ENCODE results near the gene TMEM132D. TPM values are rescaled to one million over a fixed set of nuclear protein-coding genes. Genes with fewer than 3 reads are reported as not detected.

Gene TMEM132D
- total and polyA plus RNA-seq, 4 donors: 0.01 to 0.14 (median 0.08) TPM

GRCh38 chr12:129556082-129556481 is 347.7 kb downstream of the TMEM132D start (continued):
- TF ChIP-seq CTCF (IDR thresholded peaks at IDR 0.05; ENCODE audit: low read depth, low read length, missing input control) (no peak), SP1 (IDR thresholded peaks at IDR 0.05) (no peak)

DNA sequence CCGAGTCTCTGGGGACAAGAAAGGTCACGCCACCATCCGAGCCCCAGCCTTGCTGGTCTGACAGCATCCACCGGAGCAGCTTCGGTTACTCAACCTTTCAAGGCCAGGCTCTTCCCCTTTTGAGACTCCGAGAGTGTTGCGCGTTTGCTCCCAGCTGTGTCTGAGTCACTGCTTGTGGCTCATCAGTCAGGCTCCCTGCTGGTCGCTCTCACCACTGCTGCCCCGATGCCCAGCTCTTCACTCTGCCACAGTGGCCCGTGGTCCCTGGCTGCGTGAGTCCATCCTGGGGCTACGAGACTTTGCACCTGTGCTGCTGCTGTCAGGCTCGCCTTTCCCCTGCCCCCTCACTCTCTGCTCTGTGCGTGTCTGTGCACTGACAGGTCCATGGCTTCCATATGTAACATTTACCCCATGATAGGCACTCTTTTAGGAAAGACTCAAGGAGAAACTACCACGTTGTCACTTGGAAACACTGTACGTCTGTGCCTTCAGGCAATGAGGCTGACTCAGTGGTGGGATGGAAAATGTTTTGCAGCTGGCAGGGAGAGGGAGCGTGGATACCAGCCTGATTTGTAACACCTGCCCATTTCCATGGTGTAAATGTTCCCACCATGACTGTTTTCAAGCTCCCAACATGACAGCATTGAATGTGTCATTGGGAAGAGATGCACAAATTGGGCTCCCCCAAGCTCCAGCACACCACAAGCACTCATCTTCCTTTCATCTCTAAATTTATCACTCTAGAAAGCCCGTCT is 350.7 kb downstream of the TMEM132D start:
- H3K36me3 ChIP-seq (ENCODE audit: control insufficient read depth in 4 of 4, insufficient read depth in 3 of 4, low read depth in 1 of 4, low read length in 3 of 4): no peaks in the 10 kb centered on the region
- H3K27ac ChIP-seq (ENCODE audit: low read depth in 1 of 2, low read length in 2 of 2): no peak overlapping the region
- no peak overlapping the region for H3K4me3 ChIP-seq (ENCODE audit: low read depth in 1 of 3, low read length in 3 of 3)
- TF ChIP-seq, protein P1, sequence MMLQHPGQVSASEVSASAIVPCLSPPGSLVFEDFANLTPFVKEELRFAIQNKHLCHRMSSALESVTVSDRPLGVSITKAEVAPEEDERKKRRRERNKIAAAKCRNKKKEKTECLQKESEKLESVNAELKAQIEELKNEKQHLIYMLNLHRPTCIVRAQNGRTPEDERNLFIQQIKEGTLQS (IDR thresholded peaks at IDR 0.05): no peak
- TF ChIP-seq JUND (IDR thresholded peaks at IDR 0.05) (no peak), FOXA1 (IDR thresholded peaks at IDR 0.05) (no peak)
- DNase-seq (ENCODE audit: low spot score): no peak
- no peak overlapping the region for H3K9ac ChIP-seq (ENCODE audit: low read depth in 1 of 2, low read length in 2 of 2)
- no peaks in the 10 kb centered on the region for H3K4me1 ChIP-seq (ENCODE audit: control insufficient read depth in 4 of 4, insufficient read depth in 4 of 4, low read length in 3 of 4)
- H3K9me3 ChIP-seq (ENCODE audit: control insufficient read depth in 4 of 4, low read length in 3 of 4): peaks cover 0 to 10% (median 4%) of the 10 kb centered on the region in 4 donors
- 84% methylated on average over 19 of the region's 19 CpGs for WGBS
- peaks cover 0 to 6% (median 0%) of the 10 kb centered on the region in 4 donors for H3K27me3 ChIP-seq (ENCODE audit: control insufficient read depth in 4 of 4, insufficient read depth in 4 of 4, low read length in 3 of 4)

GRCh38 chr12:129551441-129551840 is 352.4 kb downstream of the TMEM132D start:
- Histone ChIP-seq H3K36me3 (ENCODE audit: control insufficient read depth in 4 of 4, insufficient read depth in 3 of 4, low read depth in 1 of 4, low read length in 3 of 4) (no peaks in the 10 kb centered on the region), H3K4me3 (ENCODE audit: low read depth in 1 of 3, low read length in 3 of 3) (no peak overlapping the region), H3K27me3 (ENCODE audit: control insufficient read depth in 4 of 4, insufficient read depth in 4 of 4, low read length in 3 of 4) (peaks cover 0 to 6% (median 0%) of the 10 kb centered on the region in 4 donors), H3K4me1 (ENCODE audit: control insufficient read depth in 4 of 4, insufficient read depth in 4 of 4, low read length in 3 of 4) (no peaks in the 10 kb centered on the region), H3K9ac (ENCODE audit: low read depth in 1 of 2, low read length in 2 of 2) (no peak overlapping the region), H3K27ac (ENCODE audit: low read depth in 1 of 2, low read length in 2 of 2) (no peak overlapping the region), H3K9me3 (ENCODE audit: control insufficient read depth in 4 of 4, low read length in 3 of 4) (peaks cover 0 to 10% (median 2%) of the 10 kb centered on the region in 4 donors)
- WGBS: 65% methylated on average over 3 of the region's 3 CpGs
- DNase-seq (ENCODE audit: low spot score): no peak
- TF ChIP-seq, protein P1 (IDR thresholded peaks at IDR 0.05): no peak
- TF ChIP-seq RAD21 (IDR thresholded peaks at IDR 0.05) (no peak), RXRA (IDR thresholded peaks at IDR 0.05) (no peak), FOXA1 (IDR thresholded peaks at IDR 0.05) (no peak), JUND (IDR thresholded peaks at IDR 0.05) (no peak), FOXA2 (IDR thresholded peaks at IDR 0.05) (no peak), NR2F2 (IDR thresholded peaks at IDR 0.05) (no peak), HNF4A (conservative IDR thresholded peaks at IDR 0.05) (no peak), MAX (IDR thresholded peaks at IDR 0.05) (no peak), HNF4G (IDR thresholded peaks at IDR 0.05) (no peak)

DNA sequence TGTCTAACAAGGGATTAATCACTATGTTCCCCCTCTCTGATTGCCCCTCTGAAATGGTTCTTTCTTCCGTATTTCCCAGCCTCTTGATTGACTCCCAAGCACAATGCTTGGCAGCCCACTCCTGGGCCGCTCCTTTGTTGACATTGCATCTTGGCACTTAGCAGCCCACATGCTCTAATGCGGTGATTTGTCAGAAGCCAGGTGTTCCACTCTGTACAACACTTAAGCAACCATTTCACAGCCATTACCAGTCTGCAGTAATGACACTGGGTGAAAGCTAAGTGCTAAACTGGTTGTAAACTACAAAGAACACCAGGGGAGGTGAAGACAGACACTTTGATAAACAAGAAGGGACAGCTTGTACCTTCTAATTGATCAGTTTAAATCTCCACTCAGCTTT is 353.5 kb downstream of the TMEM132D start:
- H3K27me3 ChIP-seq (ENCODE audit: control insufficient read depth in 4 of 4, insufficient read depth in 4 of 4, low read length in 3 of 4): peaks cover 0 to 6% (median 0%) of the 10 kb centered on the region in 4 donors
- peaks cover 0 to 10% (median 2%) of the 10 kb centered on the region in 4 donors for H3K9me3 ChIP-seq (ENCODE audit: control insufficient read depth in 4 of 4, low read length in 3 of 4)
- DNase-seq (ENCODE audit: low spot score): no peak
- H3K9ac ChIP-seq (ENCODE audit: low read depth in 1 of 2, low read length in 2 of 2): no peak overlapping the region
- H3K4me3 ChIP-seq (ENCODE audit: low read depth in 1 of 3, low read length in 3 of 3): no peak overlapping the region
- H3K27ac ChIP-seq (ENCODE audit: low read depth in 1 of 2, low read length in 2 of 2): no peak overlapping the region
- no peaks in the 10 kb centered on the region for H3K4me1 ChIP-seq (ENCODE audit: control insufficient read depth in 4 of 4, insufficient read depth in 4 of 4, low read length in 3 of 4)
- H3K36me3 ChIP-seq (ENCODE audit: control insufficient read depth in 4 of 4, insufficient read depth in 3 of 4, low read depth in 1 of 4, low read length in 3 of 4): no peaks in the 10 kb centered on the region
- 58% methylated on average over 3 of the region's 3 CpGs for WGBS
- no peak for TF ChIP-seq HNF4A (conservative IDR thresholded peaks at IDR 0.05)
- TF ChIP-seq TAF1 (conservative IDR thresholded peaks at IDR 0.05): no peak
- no peak for TF ChIP-seq ZBTB33 (IDR thresholded peaks at IDR 0.05)
- no peak for TF ChIP-seq GABPA (IDR thresholded peaks at IDR 0.05 in 1 of 2, conservative IDR thresholded peaks at IDR 0.05 in 1 of 2)
- TF ChIP-seq YY1 (IDR thresholded peaks at IDR 0.05): no peak
- no peak for TF ChIP-seq JUND (IDR thresholded peaks at IDR 0.05)
- no peak for TF ChIP-seq FOXA2 (IDR thresholded peaks at IDR 0.05)
- TF ChIP-seq NR2F2 (IDR thresholded peaks at IDR 0.05): no peak
- no peak for TF ChIP-seq EGR1 (IDR thresholded peaks at IDR 0.05; ENCODE audit: low read depth in 2 of 2)
- TF ChIP-seq CTCF (IDR thresholded peaks at IDR 0.05; ENCODE audit: low read depth, low read length, missing input control): no peak
- TF ChIP-seq RXRA (IDR thresholded peaks at IDR 0.05): no peak

Measured in liver (tissue), 9 donors.